RWPE2 (cell line): Measurements from ENCODE around the gene ARID4A.
"Not testable (repeated sequence)": the region's sequence is repeated elsewhere in the genome, so short reads cannot be mapped to it uniquely, and the experiment has no call there.

Experiments
- ATAC-seq: fragments of 200-7000 bp; cut with Tn5 transposase; 3 replicates; pipeline ENCODE4 v1.9.1; 2021; ENCODE audit warnings: low read depth
- DNase-seq: peaks from one replicate; pipeline ENCODE4 v3.0.0-alpha.2; 2020; ENCODE audit warnings: low spot score
- H3K27ac ChIP-seq: fragments of 450-650 bp; 2 replicates; pipeline ENCODE4 v1.5.1; 2017; ENCODE audit warnings: mild to moderate bottlenecking; ENCODE audit not compliant: poor library complexity, severe bottlenecking
- H3K27me3 ChIP-seq: fragments of 250-450 bp; sonication (Bioruptor Pico); 2 replicates; pipeline ENCODE4 v1.5.1; 2021; ENCODE audit warnings: mild to moderate bottlenecking, moderate library complexity; ENCODE audit not compliant: insufficient read depth, poor library complexity, severe bottlenecking
- H3K36me3 ChIP-seq: fragments of 250-450 bp; sonication (Bioruptor Pico); 2 replicates; pipeline ENCODE4 v1.5.1; 2020; ENCODE audit warnings: low read depth, mild to moderate bottlenecking, moderate library complexity
- H3K4me1 ChIP-seq: fragments of 250-450 bp; sonication (Bioruptor Pico); 2 replicates; pipeline ENCODE4 v1.5.1; 2021; ENCODE audit warnings: mild to moderate bottlenecking, moderate library complexity; ENCODE audit not compliant: insufficient read depth, poor library complexity, severe bottlenecking
- H3K4me3 ChIP-seq: fragments of 250-450 bp; sonication (Bioruptor Pico); 2 replicates; pipeline ENCODE4 v1.5.1; 2021; ENCODE audit warnings: mild to moderate bottlenecking, moderate library complexity; ENCODE audit not compliant: severe bottlenecking
- H3K9me3 ChIP-seq: fragments of 250-450 bp; sonication (Bioruptor Pico); 2 replicates; pipeline ENCODE4 v1.5.1; 2021; ENCODE audit warnings: mild to moderate bottlenecking, moderate library complexity; ENCODE audit not compliant: severe bottlenecking
- CTCF ChIP-seq: fragments of 450-650 bp; IDR thresholded peaks from one replicate; pipeline ENCODE4 v1.5.1; 2017; ENCODE audit warnings: mild to moderate bottlenecking, moderate library complexity; ENCODE audit not compliant: poor library complexity, severe bottlenecking

ARID4A gene

GRCh38 chr14:58298477-58299400 lies at the start of gene ARID4A:
TSS of gene ARID4A (plus strand) at chr14:58298555. CDS start at chr14:58299855, 1,300 bp downstream.
- no peak for TF ChIP-seq CTCF
- H3K36me3 ChIP-seq = peaks cover 62% of the 10 kb centered on the region
- peaks cover 11% of the 10 kb centered on the region for H3K4me1 ChIP-seq
- ATAC-seq (peak; percentile 1; the same call in 2 of the 3 replicates), DNase-seq (no peak)
- H3K9me3 ChIP-seq = no peaks in the 10 kb centered on the region
- no peaks in the 10 kb centered on the region for H3K27me3 ChIP-seq
- H3K27ac ChIP-seq = peak within 1 kb of the TSS; percentile 85
- peak within 1 kb of the TSS; percentile 82 for H3K4me3 ChIP-seq

GRCh38 chr14:58249611-58250010 lies 48.7 kb upstream of the ARID4A start:
- H3K27ac ChIP-seq = no peak overlapping the region
- no peak for ATAC-seq
- no peak for TF ChIP-seq CTCF
- no peak overlapping the region for H3K4me3 ChIP-seq
- no peaks in the 10 kb centered on the region for H3K27me3 ChIP-seq
- no peaks in the 10 kb centered on the region for H3K9me3 ChIP-seq
- peaks cover 73% of the 10 kb centered on the region for H3K36me3 ChIP-seq
- H3K4me1 ChIP-seq = peaks cover 15% of the 10 kb centered on the region
- DNase-seq = no peak

- ATAC-seq (0 out of 3 replicates have a peak, but pooled peaks have one; percentile 10), DNase-seq (no peak)
- peaks cover 98% of the 10 kb centered on the region for H3K36me3 ChIP-seq
- no peak overlapping the region for H3K4me3 ChIP-seq
- TF ChIP-seq CTCF = peak; percentile 8
- no peaks in the 10 kb centered on the region for H3K9me3 ChIP-seq
- no peaks in the 10 kb centered on the region for H3K4me1 ChIP-seq
- no peak overlapping the region for H3K27ac ChIP-seq
- H3K27me3 ChIP-seq = no peaks in the 10 kb centered on the region
Observed at GRCh38 chr14:58258156-58258555, 40.2 kb upstream of the ARID4A start.

GRCh38 chr14:58262005-58262404 lies 36.4 kb upstream of the ARID4A start:
- ATAC-seq, H3K4me3 ChIP-seq, H3K4me1 ChIP-seq, H3K27ac ChIP-seq, H3K27me3 ChIP-seq, H3K9me3 ChIP-seq, DNase-seq: not testable (repeated sequence)
- H3K36me3 ChIP-seq = peaks cover 100% of the 10 kb centered on the region

- Histone ChIP-seq H3K36me3 (peaks cover 100% of the 10 kb centered on the region), H3K4me1 (no peaks in the 10 kb centered on the region), H3K27me3 (no peaks in the 10 kb centered on the region), H3K4me3 (no peak overlapping the region), H3K9me3 (no peaks in the 10 kb centered on the region), H3K27ac (no peak overlapping the region)
- TF ChIP-seq CTCF = no peak
- DNase-seq (no peak), ATAC-seq (no peak)
Observed at GRCh38 chr14:58265401-58265800, 33.0 kb upstream of the ARID4A start.
